IMR-90 (cell line): ENCODE data around the gene LATS2. TPM values are rescaled to one million over a fixed set of nuclear protein-coding genes. Genes with fewer than 3 reads are reported as not detected.

ENCODE experiments used
- ATAC-seq: fragments of 200-7000 bp; cut with Tn5 transposase; 2 replicates; pipeline ENCODE4 v1.9.1; 2020; ENCODE audit warnings: low read depth, mild to moderate bottlenecking, moderate library complexity
- BruUV-seq: library from RNA; stranded (reverse); fragments of 400-500 nt; replicated peaks from 2 replicates; lab custom pipeline; 2021; lab: Mats Ljungman, UMichigan
- CTCF ChIA-PET: fragments of 300-600 bp; formaldehyde crosslinking; extraction: SDS; loops from one replicate; lab custom pipeline; 2021; ENCODE audit warnings: antibody characterized with exemption; lab: Yijun Ruan, JAX
- POLR2A ChIA-PET: fragments of 300-600 bp; sonication (Branson Sonifier 250); formaldehyde crosslinking; loops from one replicate; lab custom pipeline; 2022; ENCODE audit warnings: antibody characterized with exemption; ENCODE audit not compliant: unreplicated experiment; lab: Charles Lee
- DNase-seq: peaks from one replicate; pipeline ENCODE4 v3.0.0; 2013
- H2AFZ ChIP-seq: replicated peaks from 2 replicates; pipeline ENCODE3; 2013; ENCODE audit warnings: low read length, mild to moderate bottlenecking; ENCODE audit not compliant: poor library complexity
- H2AK5ac ChIP-seq: 2 replicates; pipeline ENCODE4 v1.6.1; 2013; ENCODE audit warnings: low read depth, low read length, inconsistent platforms
- H2AK9ac ChIP-seq: replicated peaks from 2 replicates; pipeline ENCODE3; 2013; ENCODE audit warnings: mild to moderate bottlenecking, low read depth, low read length, moderate library complexity; ENCODE audit not compliant: poor library complexity
- H2BK120ac ChIP-seq: 2 replicates; pipeline ENCODE4 v1.6.1; 2013; ENCODE audit warnings: low read depth, low read length, inconsistent platforms
- H2BK15ac ChIP-seq: 3 replicates; pipeline ENCODE4 v1.6.1; 2013; ENCODE audit warnings: low read depth, low read length, inconsistent platforms
- H2BK20ac ChIP-seq: 2 replicates; pipeline ENCODE4 v1.6.1; 2013; ENCODE audit warnings: low read depth, mild to moderate bottlenecking, inconsistent platforms, low read length, moderate library complexity
- H2BK5ac ChIP-seq: 2 replicates; pipeline ENCODE4 v1.6.1; 2013; ENCODE audit warnings: mild to moderate bottlenecking, low read depth, low read length, inconsistent platforms; ENCODE audit not compliant: poor library complexity, severe bottlenecking
- H3K14ac ChIP-seq: replicated peaks from 2 replicates; pipeline ENCODE4 v1.6.1; 2013; ENCODE audit warnings: low read depth, low read length, inconsistent platforms
- H3K18ac ChIP-seq: 2 replicates; pipeline ENCODE4 v1.6.1; 2013; ENCODE audit warnings: low read depth, low read length, control low read depth
- H3K23ac ChIP-seq: 2 replicates; pipeline ENCODE4 v1.6.1; 2013; ENCODE audit warnings: low read depth, low read length, inconsistent platforms
- H3K27ac ChIP-seq: 2 replicates; pipeline ENCODE4 v1.5.1; 2013; ENCODE audit warnings: mild to moderate bottlenecking, control low read depth, low read length; ENCODE audit not compliant: insufficient read depth
- H3K27me3 ChIP-seq: 2 replicates; pipeline ENCODE4 v1.6.1; 2013; ENCODE audit warnings: low read length; ENCODE audit not compliant: control insufficient read depth, insufficient read depth
- H3K36me3 ChIP-seq: 2 replicates; pipeline ENCODE4 v1.6.1; 2013; ENCODE audit warnings: low read length, mixed read lengths; ENCODE audit not compliant: control insufficient read depth, insufficient read depth
- H3K4ac ChIP-seq: 2 replicates; pipeline ENCODE4 v1.6.1; 2013; ENCODE audit warnings: low read depth, low read length, inconsistent platforms
- H3K4me1 ChIP-seq: 2 replicates; pipeline ENCODE4 v1.6.1; 2013; ENCODE audit warnings: low read length, mixed read lengths; ENCODE audit not compliant: control insufficient read depth, insufficient read depth
- H3K4me2 ChIP-seq: 2 replicates; pipeline ENCODE4 v1.6.1; 2013; ENCODE audit warnings: low read depth, mild to moderate bottlenecking, control low read depth, low read length, moderate library complexity
- H3K4me3 ChIP-seq: 2 replicates; pipeline ENCODE4 v1.5.1; 2013; ENCODE audit warnings: low read depth, mild to moderate bottlenecking, control low read depth, low read length, moderate library complexity; ENCODE audit not compliant: insufficient read depth
- H3K56ac ChIP-seq: 2 replicates; pipeline ENCODE4 v1.6.1; 2013; ENCODE audit warnings: low read length, inconsistent platforms; ENCODE audit not compliant: insufficient read depth; ENCODE audit errors: extremely low read depth
- H3K79me1 ChIP-seq, 2 experiments: 2 replicates each; pipeline ENCODE4 v1.6.1; 2013; ENCODE audit warnings: low read length in 2 of 2, inconsistent platforms in 1 of 2, low read depth in 1 of 2
- H3K9ac ChIP-seq: 2 replicates; pipeline ENCODE4 v1.6.1; 2013; ENCODE audit warnings: low read depth, low read length, control low read depth
- H3K9me1 ChIP-seq: 2 replicates; pipeline ENCODE4 v1.6.1; 2013; ENCODE audit warnings: low read length, inconsistent platforms; ENCODE audit not compliant: insufficient read depth
- H3K9me3 ChIP-seq: 2 replicates; pipeline ENCODE4 v1.6.1; 2013; ENCODE audit warnings: low read length; ENCODE audit not compliant: control insufficient read depth, insufficient read depth
- H4K20me1 ChIP-seq: 2 replicates; pipeline ENCODE4 v1.6.1; 2013; ENCODE audit warnings: low read length, inconsistent platforms; ENCODE audit not compliant: insufficient read depth
- H4K5ac ChIP-seq: 2 replicates; pipeline ENCODE4 v1.6.1; 2013; ENCODE audit warnings: mild to moderate bottlenecking, low read depth, low read length, control low read depth
- H4K8ac ChIP-seq, 2 experiments: 2 replicates each; pipeline ENCODE4 v1.6.1; 2013; ENCODE audit warnings: low read depth in 2 of 2, low read length in 2 of 2, control low read depth in 1 of 2, inconsistent platforms in 1 of 2
- H4K91ac ChIP-seq: 2 replicates; pipeline ENCODE4 v1.6.1; 2013; ENCODE audit warnings: low read depth, low read length, inconsistent platforms; ENCODE audit not compliant: insufficient read depth
- CHD1 ChIP-seq: IDR thresholded peaks from 2 replicates; pipeline ENCODE4 v1.6.1; 2012; ENCODE audit warnings: low read depth, low read length, improper control_type of control experiment
- MAFK ChIP-seq: IDR thresholded peaks from 2 replicates; pipeline ENCODE4 v1.6.1; 2012; ENCODE audit warnings: low read depth, low read length, improper control_type of control experiment
- RFX5 ChIP-seq: IDR thresholded peaks from 2 replicates; pipeline ENCODE4 v1.8.0; 2012; ENCODE audit warnings: low read depth, mild to moderate bottlenecking, low read length, moderate library complexity
- SMC3 ChIP-seq: fragments of 150-350 bp; IDR thresholded peaks from 2 replicates; pipeline ENCODE4 v1.6.1; 2016; ENCODE audit warnings: low read depth, mild to moderate bottlenecking, antibody characterized with exemption, low read length, moderate library complexity
- USF2 ChIP-seq: fragments of 150-350 bp; IDR thresholded peaks from 2 replicates; pipeline ENCODE4 v1.6.1; 2017; ENCODE audit warnings: mild to moderate bottlenecking, antibody characterized with exemption, low read length, low read depth
- WGBS, 2 experiments: methylation state at CpG; one replicate each; pipeline versions ENCODE4 v1.1.5 to v1.1.7; 2013; ENCODE audit warnings: missing lambda C conversion rate in 2 of 2; ENCODE audit not compliant: insufficient read length in 1 of 2; ENCODE audit errors: extremely low coverage in 2 of 2; 5-methylcytosine and 5-hydroxymethylcytosine counted together
- dilution Hi-C: fragments of 300-500 bp; cut with HindIII; formaldehyde crosslinking; loops from one replicate; pipeline ENCODE4 v1.14.3; 2018; ENCODE audit warnings: low sequenced_read_pairs; ENCODE audit not compliant: unreplicated experiment
- in situ Hi-C: fragments of 300-500 bp; cut with MboI; formaldehyde crosslinking; loops from 3 replicates; pipeline ENCODE4 v1.14.3; 2019; ENCODE audit warnings: low sequenced_read_pairs, inconsistent platforms, mixed read lengths
- intact Hi-C: fragments of 100-400 bp; cut with micrococcal nuclease; formaldehyde crosslinking; loops from 2 replicates; pipeline ENCODE4 v1.10.0; 2022
- polyA plus RNA-seq, 3 experiments: library from polyadenylated mRNA; depleted of rRNA; stranded (reverse); fragments of >200 nt; gene quantifications; 2 replicates each; pipeline ENCODE4 v1.2.3, GENCODE V29; 2012; ENCODE audit warnings: low replicate concordance in 1 of 3
- total RNA-seq: library from RNA; depleted of rRNA; stranded (reverse); fragments of >200 nt; gene quantifications from 2 replicates; pipeline ENCODE4 v1.2.3, GENCODE V29; 2012

The LATS2 gene
- total and polyA plus RNA-seq, 2 of the 4 experiments (the other 2 are of a cell fraction) = 12.7 to 22.4 TPM

- no peak overlapping the region for H3K56ac ChIP-seq
- no peak overlapping the region for H3K9ac ChIP-seq
- H2BK20ac ChIP-seq = peak overlapping the region; percentile 48; the same call in 1 of the 2 replicates
- H2BK15ac ChIP-seq = peak overlapping the region; percentile 76; the same call in 2 of the 3 replicates
- no peaks in the 10 kb centered on the region; the same call in 1 of the 2 replicates for H4K20me1 ChIP-seq
- H3K27ac ChIP-seq = no peak overlapping the region
- intact Hi-C loops (loop anchor here (10.0 kb wide), 1 partner anchor 409 kb away; no protein-coding TSS in a partner anchor), in situ Hi-C loops (no loop called here), dilution Hi-C loops (no loop called here)
- no peaks in the 10 kb centered on the region for H3K36me3 ChIP-seq
- no peak overlapping the region for H2AFZ ChIP-seq
- H2BK5ac ChIP-seq = no peak overlapping the region
- peak overlapping the region; percentile 44; the same call in 1 of the 2 replicates for H3K4ac ChIP-seq
- no peaks in the 10 kb centered on the region for H3K27me3 ChIP-seq
- H3K18ac ChIP-seq = peak overlapping the region; percentile 77
- BruUV-seq = no TSS peak
- no peak overlapping the region; the same call in 1 of the 2 replicates for H3K14ac ChIP-seq
- no peak for DNase-seq
- H3K4me2 ChIP-seq = no peak overlapping the region
- H2BK120ac ChIP-seq = peak overlapping the region; percentile 60; the same call in 1 of the 2 replicates
- H4K91ac ChIP-seq = peak overlapping the region; percentile 31; the same call in 1 of the 2 replicates
- TF ChIP-seq MAFK (no peak), SMC3 (no peak), USF2 (no peak), CHD1 (no peak), RFX5 (no peak)
- 0 out of 2 replicates have a peak overlapping the region, but pooled peaks have one; percentile 43 for H2AK5ac ChIP-seq
- no CpG with 5 or more reads among the region's 2 CpGs for WGBS, 2 experiments
- peak overlapping the region in 1 of 2 experiments; percentile 26; a peak in 3 of 4 replicates for H4K8ac ChIP-seq
- no peaks in the 10 kb centered on the region for H3K9me3 ChIP-seq
- no peak for ATAC-seq
- peaks cover 7% of the 10 kb centered on the region for H3K9me1 ChIP-seq
- ChIA-PET POLR2A (interaction anchor here (0.7 kb wide), 1 partner anchor 393 kb away, joined by 4 read pairs; no protein-coding TSS in a partner anchor), CTCF (no interaction called here)
- no peak overlapping the region for H3K23ac ChIP-seq
- H3K4me3 ChIP-seq = no peak overlapping the region
- peak overlapping the region; percentile 85 for H4K5ac ChIP-seq
- H3K4me1 ChIP-seq = peaks cover 15% of the 10 kb centered on the region
- H3K79me1 ChIP-seq = peaks cover 0 to 9% of the 10 kb centered on the region in 2 experiments; a peak in 1 of 4 replicates
- no peak overlapping the region for H2AK9ac ChIP-seq
These were observed 4.3 kb upstream of the LATS2 start for GRCh38 chr13:21065686-21066085.
